A673 (cell line): ENCODE measurements around the gene CEBPZ. TPM values are rescaled to one million over a fixed set of nuclear protein-coding genes. Genes with fewer than 3 reads are reported as not detected.
A peak's percentile ranks its signal among the peaks of the same experiment; 100 is the strongest.

Experiments used
- BruUV-seq: library from RNA; stranded (reverse); fragments of 400-500 nt; replicated peaks from 2 replicates; lab custom pipeline; 2021; lab: Mats Ljungman, UMichigan
- CTCF ChIA-PET: fragments of 300-600 bp; sonication (Branson Sonifier 250); formaldehyde crosslinking; loops from one replicate; lab custom pipeline; 2022; ENCODE audit warnings: antibody characterized with exemption; lab: Charles Lee
- POLR2A ChIA-PET: fragments of 300-600 bp; sonication (Branson Sonifier 250); formaldehyde crosslinking; loops from one replicate; lab custom pipeline; 2022; ENCODE audit warnings: antibody characterized with exemption; ENCODE audit not compliant: low non-redundant PET; lab: Charles Lee
- DNase-seq: peaks from one replicate; pipeline ENCODE4 v3.0.0-alpha.2; 2015; ENCODE audit warnings: low spot score
- H3K27ac ChIP-seq: fragments of 200-600 bp; sonication (generic); 2 replicates; pipeline ENCODE4 v1.5.1; 2016; ENCODE audit warnings: mixed run types, low read depth, mild to moderate bottlenecking, mixed read lengths, antibody characterized with exemption, low read length; ENCODE audit not compliant: poor library complexity, severe bottlenecking
- H3K27me3 ChIP-seq: fragments of 200-600 bp; sonication (generic); replicated peaks from 2 replicates; pipeline ENCODE4 v1.6.1; 2017; ENCODE audit warnings: mixed run types, low read depth, mild to moderate bottlenecking, mixed read lengths, antibody characterized with exemption, low read length; ENCODE audit not compliant: insufficient read depth, poor library complexity
- H3K36me3 ChIP-seq: fragments of 200-600 bp; sonication (generic); 2 replicates; pipeline ENCODE4 v1.6.1; 2016; ENCODE audit warnings: mixed run types, mild to moderate bottlenecking, mixed read lengths, antibody characterized with exemption, low read length; ENCODE audit not compliant: insufficient read depth, poor library complexity, severe bottlenecking
- H3K4me1 ChIP-seq: fragments of 200-600 bp; sonication (generic); 2 replicates; pipeline ENCODE4 v1.6.1; 2017; ENCODE audit warnings: mixed run types, mild to moderate bottlenecking, mixed read lengths, antibody characterized with exemption, low read length; ENCODE audit not compliant: insufficient read depth, poor library complexity, severe bottlenecking
- H3K4me3 ChIP-seq: fragments of 200-600 bp; sonication (generic); 2 replicates; pipeline ENCODE4 v1.5.1; 2016; ENCODE audit warnings: low read depth, mixed run types, mild to moderate bottlenecking, mixed read lengths, low read length; ENCODE audit not compliant: poor library complexity, severe bottlenecking
- H3K9me3 ChIP-seq: fragments of 200-600 bp; sonication (generic); 2 replicates; pipeline ENCODE4 v1.6.1; 2016; ENCODE audit warnings: mixed run types, low read depth, mild to moderate bottlenecking, mixed read lengths, antibody characterized with exemption, low read length; ENCODE audit not compliant: poor library complexity, severe bottlenecking
- EZH2 ChIP-seq: fragments of 200-600 bp; sonication (generic); IDR thresholded peaks from 2 replicates; pipeline ENCODE4 v1.6.1; 2017; ENCODE audit warnings: borderline replicate concordance, low read depth, mild to moderate bottlenecking, mixed read lengths, antibody characterized with exemption, low read length; ENCODE audit not compliant: poor library complexity, severe bottlenecking
- intact Hi-C: fragments of 100-400 bp; cut with micrococcal nuclease; formaldehyde crosslinking; loops from one replicate; pipeline ENCODE4 v1.10.0; 2022; ENCODE audit not compliant: unreplicated experiment
- total RNA-seq: library from RNA; stranded (reverse); gene quantifications from 2 replicates; pipeline ENCODE4 v1.2.3, GENCODE V29; 2021
- TF ChIP-seq, protein P1 (sequence below): fragments of 300-800, 200-600 bp; sonication (generic); conservative IDR thresholded peaks from 2 replicates; pipeline ENCODE4 v1.5.1; 2017; ENCODE audit warnings: low read depth, mild to moderate bottlenecking, antibody characterized with exemption, low read length, moderate library complexity, mixed read lengths

Gene CEBPZ
- total RNA-seq, 1 experiment from 2014 or later: 98.9 TPM

DNA sequence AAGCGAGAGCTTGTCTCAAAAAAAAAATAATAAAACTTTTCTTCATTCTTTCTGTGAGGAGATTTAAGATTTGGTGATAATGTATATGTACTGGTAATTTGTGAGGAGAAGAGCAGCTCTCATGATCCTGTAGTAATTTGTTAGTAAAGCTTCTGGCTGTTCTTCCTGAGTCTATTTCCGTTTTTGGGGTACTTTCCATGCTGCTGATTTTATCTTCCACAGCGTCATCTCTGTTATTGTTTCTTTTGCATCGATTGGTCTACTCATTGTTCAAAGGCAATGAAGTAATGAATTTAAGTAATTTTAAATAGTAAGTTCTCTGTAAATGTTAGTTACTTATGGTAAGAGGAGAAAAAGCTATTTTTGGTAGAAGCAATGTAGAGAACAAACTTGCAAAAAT lies 12.0 kb upstream of the CEBPZ start:
- peaks cover 70% of the 10 kb centered on the region for H3K36me3 ChIP-seq
- TF ChIP-seq, protein P1, sequence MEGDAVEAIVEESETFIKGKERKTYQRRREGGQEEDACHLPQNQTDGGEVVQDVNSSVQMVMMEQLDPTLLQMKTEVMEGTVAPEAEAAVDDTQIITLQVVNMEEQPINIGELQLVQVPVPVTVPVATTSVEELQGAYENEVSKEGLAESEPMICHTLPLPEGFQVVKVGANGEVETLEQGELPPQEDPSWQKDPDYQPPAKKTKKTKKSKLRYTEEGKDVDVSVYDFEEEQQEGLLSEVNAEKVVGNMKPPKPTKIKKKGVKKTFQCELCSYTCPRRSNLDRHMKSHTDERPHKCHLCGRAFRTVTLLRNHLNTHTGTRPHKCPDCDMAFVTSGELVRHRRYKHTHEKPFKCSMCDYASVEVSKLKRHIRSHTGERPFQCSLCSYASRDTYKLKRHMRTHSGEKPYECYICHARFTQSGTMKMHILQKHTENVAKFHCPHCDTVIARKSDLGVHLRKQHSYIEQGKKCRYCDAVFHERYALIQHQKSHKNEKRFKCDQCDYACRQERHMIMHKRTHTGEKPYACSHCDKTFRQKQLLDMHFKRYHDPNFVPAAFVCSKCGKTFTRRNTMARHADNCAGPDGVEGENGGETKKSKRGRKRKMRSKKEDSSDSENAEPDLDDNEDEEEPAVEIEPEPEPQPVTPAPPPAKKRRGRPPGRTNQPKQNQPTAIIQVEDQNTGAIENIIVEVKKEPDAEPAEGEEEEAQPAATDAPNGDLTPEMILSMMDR: no peak
- no peak for TF ChIP-seq EZH2
- CTCF ChIA-PET: no interaction called here

DNA sequence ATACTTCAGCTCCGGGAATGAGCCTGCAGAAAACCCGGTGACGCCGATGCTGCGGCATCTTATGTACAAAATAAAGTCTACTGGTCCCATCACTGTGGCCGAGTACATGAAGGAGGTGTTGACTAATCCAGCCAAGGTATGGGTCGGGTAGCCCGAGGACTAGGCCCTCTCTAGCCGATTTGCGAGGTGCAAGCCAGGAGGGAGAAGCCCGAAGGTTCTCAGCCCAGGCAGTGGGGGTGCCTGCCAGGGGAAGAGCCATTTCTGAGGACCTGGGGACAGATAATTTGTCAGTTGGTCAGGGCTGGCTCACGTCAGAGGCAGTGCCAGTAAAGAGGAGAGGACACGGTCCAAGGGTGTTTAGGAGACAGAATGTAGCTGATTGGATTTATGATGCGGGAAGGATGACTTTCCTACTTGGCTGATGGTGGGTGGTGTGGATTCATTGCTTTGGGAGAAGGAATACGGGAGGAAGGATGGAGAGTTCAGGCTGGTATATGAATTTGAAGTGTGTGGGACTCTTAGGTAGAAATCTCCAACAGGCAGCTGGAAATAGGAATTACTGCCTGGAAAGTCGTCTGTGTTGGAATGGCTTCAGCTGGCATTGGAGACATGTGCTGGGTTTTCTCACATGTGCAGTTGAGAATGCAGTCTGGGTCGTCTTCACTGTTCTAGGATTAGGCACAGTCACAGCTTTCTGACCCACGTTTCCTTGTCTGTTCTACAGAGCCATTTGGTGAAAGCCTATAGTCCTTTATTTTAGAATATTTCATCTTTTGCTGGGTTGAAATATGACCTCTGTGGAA lies 936 bp upstream of the CEBPZ start:
- TSS peak; percentile 66 for BruUV-seq
- peaks cover 21% of the 10 kb centered on the region for H3K36me3 ChIP-seq
- H3K4me3 ChIP-seq: peak overlapping the region; percentile 90
- no peak for TF ChIP-seq EZH2
- TF ChIP-seq, protein P1: no peak
- POLR2A ChIA-PET: interaction anchor here (0.6 kb wide), 1 partner anchor 90 kb away, joined by 3 read pairs; no protein-coding TSS in a partner anchor
- peak overlapping the region; percentile 90 for H3K27ac ChIP-seq
- intact Hi-C loops: no loop called here
- CTCF ChIA-PET: interaction anchor here (0.7 kb wide), 1 partner anchor 645 kb away, joined by 3 read pairs; no protein-coding TSS in a partner anchor
- no peaks in the 10 kb centered on the region for H3K9me3 ChIP-seq
- peaks cover 14% of the 10 kb centered on the region for H3K4me1 ChIP-seq
- H3K27me3 ChIP-seq: no peaks in the 10 kb centered on the region
- DNase-seq: no peak

More for the DNA sequence above, 12.0 kb upstream of the CEBPZ start:
- Histone ChIP-seq H3K27ac (no peak overlapping the region), H3K27me3 (no peaks in the 10 kb centered on the region), H3K4me1 (no peaks in the 10 kb centered on the region), H3K9me3 (no peaks in the 10 kb centered on the region), H3K4me3 (no peak overlapping the region)
- BruUV-seq: no TSS peak
- DNase-seq: no peak
- intact Hi-C loops: no loop called here
- POLR2A ChIA-PET: no interaction called here

DNA sequence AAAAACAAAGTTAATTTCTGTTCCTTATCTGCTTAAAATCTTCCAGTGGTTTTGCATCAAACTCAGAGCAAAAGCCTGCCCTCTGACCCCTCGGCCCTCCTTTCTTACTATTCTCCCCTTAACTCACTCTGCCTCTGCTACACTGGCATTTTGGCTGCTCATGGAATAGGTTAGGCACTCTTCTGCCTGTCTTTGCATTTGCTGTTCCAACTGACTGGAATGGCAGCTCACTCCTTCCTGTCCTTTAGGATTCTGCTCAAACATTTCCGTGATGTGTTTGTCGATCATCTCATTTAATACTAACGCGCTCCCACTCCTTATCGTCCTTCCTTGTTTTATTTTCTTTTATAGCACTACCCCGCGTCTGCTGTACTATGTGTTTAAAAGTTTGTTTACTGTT lies 815 bp downstream of the CEBPZ start:
- TSS peak; percentile 54 for BruUV-seq
- TF ChIP-seq EZH2: no peak
- TF ChIP-seq, protein P1: no peak
- Histone ChIP-seq H3K27me3 (no peaks in the 10 kb centered on the region), H3K4me1 (peaks cover 14% of the 10 kb centered on the region), H3K27ac (peak overlapping the region; percentile 90), H3K9me3 (no peaks in the 10 kb centered on the region), H3K36me3 (peaks cover 29% of the 10 kb centered on the region), H3K4me3 (peak overlapping the region; percentile 90)
- ChIA-PET POLR2A (no interaction called here), CTCF (no interaction called here)
- peak; percentile 8 for DNase-seq
- intact Hi-C loops: no loop called here
